Measurements from ENCODE around the gene TBC1D2B.

DNA sequence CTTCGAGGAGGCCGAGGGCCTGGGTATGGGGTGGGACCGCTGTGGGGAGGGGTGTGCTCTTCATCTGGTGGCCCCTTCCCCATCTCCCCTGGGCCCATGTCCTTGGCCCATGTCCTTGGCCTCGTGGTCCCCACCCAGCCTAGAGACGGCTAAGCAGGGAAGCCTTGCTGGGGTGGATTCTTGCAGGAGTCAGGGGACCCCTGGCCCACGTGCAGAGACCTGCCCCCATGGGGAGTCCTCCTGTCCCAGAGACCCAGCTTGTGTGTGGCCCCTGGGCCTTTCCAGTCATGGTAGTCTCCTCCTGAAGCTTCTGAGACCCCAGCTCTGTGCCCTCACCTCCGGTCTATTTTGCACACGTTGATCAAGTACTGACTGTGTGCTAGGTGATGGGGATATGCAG lies 97.4 kb downstream of the TBC1D2B start:
- no peak for TF ChIP-seq POLR2A (IDR thresholded peaks at IDR 0.05)
- TF ChIP-seq, protein P1, sequence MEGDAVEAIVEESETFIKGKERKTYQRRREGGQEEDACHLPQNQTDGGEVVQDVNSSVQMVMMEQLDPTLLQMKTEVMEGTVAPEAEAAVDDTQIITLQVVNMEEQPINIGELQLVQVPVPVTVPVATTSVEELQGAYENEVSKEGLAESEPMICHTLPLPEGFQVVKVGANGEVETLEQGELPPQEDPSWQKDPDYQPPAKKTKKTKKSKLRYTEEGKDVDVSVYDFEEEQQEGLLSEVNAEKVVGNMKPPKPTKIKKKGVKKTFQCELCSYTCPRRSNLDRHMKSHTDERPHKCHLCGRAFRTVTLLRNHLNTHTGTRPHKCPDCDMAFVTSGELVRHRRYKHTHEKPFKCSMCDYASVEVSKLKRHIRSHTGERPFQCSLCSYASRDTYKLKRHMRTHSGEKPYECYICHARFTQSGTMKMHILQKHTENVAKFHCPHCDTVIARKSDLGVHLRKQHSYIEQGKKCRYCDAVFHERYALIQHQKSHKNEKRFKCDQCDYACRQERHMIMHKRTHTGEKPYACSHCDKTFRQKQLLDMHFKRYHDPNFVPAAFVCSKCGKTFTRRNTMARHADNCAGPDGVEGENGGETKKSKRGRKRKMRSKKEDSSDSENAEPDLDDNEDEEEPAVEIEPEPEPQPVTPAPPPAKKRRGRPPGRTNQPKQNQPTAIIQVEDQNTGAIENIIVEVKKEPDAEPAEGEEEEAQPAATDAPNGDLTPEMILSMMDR (IDR thresholded peaks at IDR 0.05): no peak

All from body of pancreas (tissue), 4 donors.